GM21526 (cell line): Measurements from ENCODE around the gene HNRNPR.
"Not testable (repeated sequence)": the region's sequence is repeated elsewhere in the genome, so short reads cannot be mapped to it uniquely, and the experiment has no call there.

Experiments
- ATAC-seq: cut with Tn5 transposase; IDR thresholded peaks from one replicate; pipeline ENCODE4 v1.9.1; 2021; ENCODE audit warnings: moderate library complexity; ENCODE audit not compliant: unreplicated experiment, low FRiP score

HNRNPR gene

GRCh38 chr1:23337869-23338268 lies 6.2 kb downstream of the HNRNPR start:
- no peak for ATAC-seq

- ATAC-seq: no peak
These were observed 12.4 kb downstream of the HNRNPR start for GRCh38 chr1:23331713-23332112.

- no peak for ATAC-seq
These were observed 13.2 kb downstream of the HNRNPR start for GRCh38 chr1:23330846-23331245.

GRCh38 chr1:23325393-23325792 lies 18.7 kb downstream of the HNRNPR start:
- no peak for ATAC-seq

GRCh38 chr1:23322770-23323169 lies 21.3 kb downstream of the HNRNPR start:
- no peak for ATAC-seq

- ATAC-seq: not testable (repeated sequence)
These were observed 33.8 kb downstream of the HNRNPR start for GRCh38 chr1:23310280-23310679.

- ATAC-seq: no peak
These were observed 39.9 kb downstream of the HNRNPR start for GRCh38 chr1:23304140-23304620.

- ATAC-seq: no peak
These were observed 40.6 kb downstream of the HNRNPR start for GRCh38 chr1:23303524-23303923.

GRCh38 chr1:23296931-23297330 lies 47.2 kb downstream of the HNRNPR start:
- ATAC-seq: no peak

- no peak for ATAC-seq
These were observed 52.4 kb downstream of the HNRNPR start for GRCh38 chr1:23291706-23292105.

GRCh38 chr1:23290836-23291565 lies 53.1 kb downstream of the HNRNPR start:
- ATAC-seq: no peak

GRCh38 chr1:23288671-23289070 lies 55.4 kb downstream of the HNRNPR start:
- no peak for ATAC-seq

- ATAC-seq: no peak
These were observed 55.9 kb downstream of the HNRNPR start for GRCh38 chr1:23288201-23288600.

- no peak for ATAC-seq
These were observed 57.7 kb downstream of the HNRNPR start for GRCh38 chr1:23286401-23286800.

- ATAC-seq: no peak
These were observed 60.1 kb downstream of the HNRNPR start for GRCh38 chr1:23283667-23284602.

GRCh38 chr1:23282957-23283356 lies 61.1 kb downstream of the HNRNPR start:
- ATAC-seq: no peak

- ATAC-seq: no peak
These were observed 65.4 kb downstream of the HNRNPR start for GRCh38 chr1:23278717-23279116.

- ATAC-seq: no peak
These were observed 67.6 kb downstream of the HNRNPR start for GRCh38 chr1:23276531-23276930.

- no peak for ATAC-seq
These were observed 70.0 kb downstream of the HNRNPR start for GRCh38 chr1:23274134-23274505.

GRCh38 chr1:23273450-23274133 lies 70.5 kb downstream of the HNRNPR start:
- ATAC-seq: no peak

GRCh38 chr1:23263380-23263887 lies 80.7 kb downstream of the HNRNPR start:
- ATAC-seq: no peak
